ENCODE data around the gene CATSPER1. TPM values are rescaled to one million over a fixed set of nuclear protein-coding genes. Genes with fewer than 3 reads are reported as not detected.
"Not testable (repeated sequence)": the region's sequence is repeated elsewhere in the genome, so short reads cannot be mapped to it uniquely, and the experiment has no call there.

CATSPER1 gene
- total RNA-seq, 1 donor from 2014 or later: not detected

DNA sequence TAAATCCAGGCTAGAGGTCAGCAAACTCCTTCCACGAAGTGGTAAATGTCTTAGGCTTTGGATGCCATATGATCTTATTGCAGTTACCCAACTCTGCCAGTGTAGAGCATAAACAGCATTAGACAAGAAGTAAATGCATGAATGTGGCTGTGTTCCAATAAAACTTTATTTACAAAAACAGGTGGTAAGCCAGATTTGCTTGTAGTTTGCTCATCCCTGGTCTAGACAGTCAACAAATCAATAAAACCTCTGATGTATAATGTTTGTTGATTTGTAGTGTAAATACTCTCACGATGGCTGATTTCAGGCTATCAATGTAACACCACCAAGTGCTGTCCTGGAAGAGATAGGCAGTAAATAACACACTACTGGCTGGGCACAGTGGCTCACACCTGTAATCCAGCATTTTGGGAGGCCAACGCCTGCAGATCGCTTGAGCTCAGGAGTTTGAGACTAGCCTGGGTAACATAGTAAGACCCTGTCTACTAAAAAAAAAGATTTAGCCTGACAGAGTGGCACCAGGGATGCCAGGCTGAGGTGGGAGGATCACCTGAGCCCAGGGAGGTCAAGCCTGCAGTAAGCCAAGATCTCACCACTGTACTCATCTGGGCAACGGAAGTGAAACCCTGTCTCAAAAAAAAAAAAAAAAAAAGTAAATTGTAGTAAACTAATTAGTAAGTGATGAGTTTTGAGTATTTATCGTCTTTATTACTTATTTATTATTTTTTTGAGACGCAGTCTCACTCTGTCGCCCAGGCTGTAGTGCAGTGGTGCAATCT lies 6.9 kb upstream of the CATSPER1 start:
- no peak for ATAC-seq
- DNase-seq (ENCODE audit: low spot score): no peak
- intact Hi-C loops (cut with DNase I): no loop called here

DNA sequence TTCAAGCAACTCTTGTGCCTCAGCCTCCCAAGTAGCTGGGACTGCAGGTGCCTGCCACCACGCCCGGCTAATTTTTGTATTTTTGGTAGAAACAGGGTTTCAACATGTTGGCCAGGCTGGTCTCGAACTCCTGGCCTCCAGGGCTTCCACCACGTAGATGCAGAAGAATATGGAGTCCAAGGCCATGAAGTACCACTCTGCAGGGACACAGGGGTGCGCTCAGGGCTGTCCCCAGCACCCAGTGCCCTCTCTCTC lies 3.2 kb downstream of the CATSPER1 start:
- ATAC-seq; DNase-seq (ENCODE audit: low spot score); intact Hi-C loops (cut with DNase I): not testable (repeated sequence)

DNA sequence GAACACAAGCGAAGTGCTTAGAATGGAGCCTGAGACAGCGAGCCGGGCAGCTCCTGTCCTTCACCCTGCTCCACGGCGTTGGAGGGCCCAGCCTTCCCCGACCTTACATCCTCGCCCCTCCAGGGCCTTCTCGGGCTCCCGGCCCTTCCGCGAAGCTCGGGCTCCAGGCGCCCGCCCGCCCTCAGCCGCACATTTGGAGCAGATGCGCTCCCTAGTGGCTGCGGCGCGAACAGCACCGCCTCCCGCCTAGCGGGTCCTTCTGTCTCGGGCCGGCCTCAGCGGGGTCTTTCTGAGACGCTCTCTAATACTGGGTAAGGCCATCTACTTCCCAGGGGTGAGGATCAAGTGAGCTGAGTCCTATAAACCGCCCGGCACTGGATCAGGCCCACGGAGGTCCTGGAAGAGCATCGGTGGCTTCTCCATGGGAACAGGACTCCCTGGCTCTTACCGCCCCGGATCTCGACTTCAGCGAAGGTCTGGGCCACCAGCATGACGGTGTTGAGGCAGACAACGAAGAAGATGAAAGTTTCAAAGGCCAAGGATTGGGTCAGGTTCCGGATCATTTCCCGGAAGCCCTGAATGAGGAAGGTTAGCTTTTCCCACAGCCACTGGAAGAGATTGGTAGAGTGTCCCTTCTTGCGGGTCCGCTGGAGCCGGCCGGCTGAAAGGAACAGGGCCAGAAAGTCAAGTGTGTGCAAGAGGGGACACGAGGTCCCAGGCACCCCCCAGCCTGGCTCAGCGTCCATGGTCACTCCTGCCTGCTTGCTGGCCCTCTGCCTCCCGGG lies 3.7 kb downstream of the CATSPER1 start:
- ATAC-seq (peak; percentile 84), DNase-seq (ENCODE audit: low spot score) (peak; percentile 84)

DNA sequence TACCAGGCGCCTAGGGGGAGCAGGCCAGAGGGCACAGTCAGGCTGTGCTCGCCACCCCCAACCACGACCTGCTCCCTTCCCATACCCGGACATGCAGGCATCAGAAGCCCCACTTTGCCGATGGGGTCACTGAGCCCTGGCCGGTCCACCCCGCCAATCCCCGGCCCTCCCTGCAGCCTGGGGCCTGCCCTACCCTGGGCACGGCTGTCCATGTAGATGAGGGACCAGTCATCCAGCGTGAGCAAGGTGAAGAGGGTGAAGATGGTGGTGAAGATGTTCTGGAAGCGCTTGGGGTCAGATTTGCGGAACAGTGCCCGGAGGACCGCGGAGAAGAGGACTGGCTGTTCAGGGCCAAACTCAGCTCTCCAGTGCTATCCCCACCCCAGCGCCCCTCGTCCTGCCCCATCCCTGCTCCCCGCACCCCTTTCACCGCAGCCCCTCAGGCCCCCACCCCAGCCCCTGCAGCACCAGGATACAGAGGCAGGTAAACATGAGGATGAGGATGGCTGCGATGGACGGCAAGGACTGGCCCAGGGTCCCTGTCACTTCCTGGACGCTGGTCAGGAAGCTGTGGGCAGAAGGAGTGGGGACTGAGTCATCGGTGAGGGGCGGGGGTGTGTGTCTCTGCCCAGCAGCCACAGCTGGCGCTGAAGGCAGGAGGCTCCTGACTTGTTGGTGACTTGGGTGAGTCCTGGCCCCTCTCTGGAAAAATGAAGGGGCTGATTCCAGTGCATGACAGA lies 5.5 kb downstream of the CATSPER1 start:
- no peak for DNase-seq (ENCODE audit: low spot score)
- ATAC-seq: no peak
- intact Hi-C loops (cut with DNase I): no loop called here

More for the DNA sequence above, 3.7 kb downstream of the CATSPER1 start:
- intact Hi-C loops (cut with DNase I): no loop called here

DNA sequence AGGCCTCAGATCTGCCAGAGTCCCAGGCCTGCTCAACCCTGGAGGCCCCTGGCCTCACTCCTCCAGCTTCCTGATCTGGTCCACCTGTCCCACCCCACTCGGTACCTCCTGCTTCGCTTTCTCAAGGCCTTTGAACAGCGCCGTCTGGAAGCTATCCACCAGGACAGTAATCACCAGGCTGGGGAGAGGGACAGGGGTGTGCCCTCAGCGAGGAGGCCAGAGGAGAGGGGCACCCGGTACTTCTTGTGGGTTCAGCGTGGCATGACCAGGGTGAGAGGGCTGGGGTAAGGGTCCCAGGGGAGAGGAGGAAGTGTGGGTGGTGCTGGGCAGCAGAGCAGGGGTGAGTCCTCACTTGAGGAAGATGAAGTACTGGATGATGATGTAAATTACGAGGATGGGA lies 6.1 kb downstream of the CATSPER1 start:
- DNase-seq (ENCODE audit: low spot score) (no peak), ATAC-seq (no peak)
- intact Hi-C loops (cut with DNase I): no loop called here

DNA sequence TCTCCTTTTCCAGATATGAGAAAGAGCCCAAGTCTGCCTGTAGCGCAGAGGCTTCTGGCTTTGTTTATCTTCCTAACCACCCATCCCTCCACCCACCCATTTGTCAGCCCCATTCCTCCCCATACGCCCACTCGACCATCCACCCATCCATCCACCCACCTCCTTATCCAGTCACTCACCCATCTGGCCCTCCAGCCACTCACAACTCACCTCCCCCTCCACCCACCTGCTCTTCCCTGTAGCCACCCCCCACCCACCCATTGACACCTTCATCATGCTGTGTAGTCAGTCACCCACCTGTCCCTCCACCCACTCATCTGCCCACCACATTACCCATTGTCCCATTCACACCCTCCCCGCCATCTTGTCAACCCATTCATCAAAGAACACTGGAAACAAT lies 9.0 kb downstream of the CATSPER1 start:
- intact Hi-C loops (cut with DNase I): no loop called here
- DNase-seq (ENCODE audit: low spot score) (no peak), ATAC-seq (no peak)

DNA sequence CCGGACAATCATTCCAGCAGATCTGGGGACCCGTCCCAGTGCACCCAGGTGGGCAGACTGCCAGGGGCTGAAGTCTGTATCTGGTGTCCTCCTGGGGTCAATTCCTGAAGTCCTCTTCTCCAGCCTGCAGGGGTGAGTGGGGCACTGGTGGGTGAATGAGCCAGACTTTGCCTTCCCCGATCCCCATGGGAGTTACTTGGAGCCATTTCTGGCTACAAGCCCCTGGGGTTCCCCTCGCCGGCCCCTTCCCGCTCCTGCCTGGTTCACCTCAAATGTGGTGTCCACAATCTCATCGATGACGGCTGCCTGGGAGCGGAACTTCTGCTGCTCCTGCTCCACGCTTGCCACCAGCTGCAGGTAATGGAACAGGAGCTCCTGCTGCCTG lies 9.5 kb downstream of the CATSPER1 start:
- intact Hi-C loops (cut with DNase I): no loop called here
- DNase-seq (ENCODE audit: low spot score): no peak
- ATAC-seq: no peak

DNA sequence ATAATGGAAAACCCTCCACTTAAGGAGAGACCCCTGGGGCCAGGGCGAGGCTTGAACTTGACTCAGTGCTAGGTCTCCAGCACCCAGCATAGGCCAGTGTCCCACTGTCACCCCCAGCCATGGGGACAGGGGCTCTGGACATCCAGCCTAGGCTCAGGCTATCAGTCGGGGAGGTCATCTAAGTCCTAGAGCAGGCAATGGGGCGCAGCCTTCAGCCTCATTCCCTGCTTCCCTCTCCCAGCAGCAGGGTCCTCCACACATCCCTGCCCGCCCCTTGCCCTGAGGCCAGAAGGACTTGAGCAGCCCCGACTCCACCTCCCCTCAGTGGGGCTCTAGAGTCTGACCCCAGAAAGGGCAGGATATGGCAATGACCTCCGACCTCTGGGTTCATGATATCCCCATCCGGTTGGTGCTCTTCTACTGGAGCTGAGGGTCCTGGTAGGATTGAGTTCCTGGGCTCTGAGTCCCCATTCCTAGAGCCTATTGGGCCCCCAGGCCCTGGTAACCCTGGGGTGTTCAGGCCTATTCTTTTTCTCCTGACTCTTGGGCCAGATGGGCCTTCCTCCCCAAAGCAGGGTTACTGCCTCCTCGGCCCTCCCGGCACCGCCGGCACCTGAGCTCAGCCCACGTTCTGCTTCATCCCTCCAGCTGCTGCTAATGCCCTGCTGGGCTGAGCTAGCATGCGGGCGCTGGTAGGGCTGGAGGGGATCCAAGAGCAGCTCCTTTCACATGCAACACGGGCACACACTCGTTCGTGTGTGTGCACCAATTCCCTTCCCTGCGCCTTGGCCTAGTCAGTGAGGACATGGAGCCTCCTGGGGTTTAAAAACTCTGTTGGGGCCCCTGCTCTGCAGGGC lies 10.1 kb downstream of the CATSPER1 start:
- ATAC-seq: no peak
- DNase-seq (ENCODE audit: low spot score): no peak
- intact Hi-C loops (cut with DNase I): no loop called here

DNA sequence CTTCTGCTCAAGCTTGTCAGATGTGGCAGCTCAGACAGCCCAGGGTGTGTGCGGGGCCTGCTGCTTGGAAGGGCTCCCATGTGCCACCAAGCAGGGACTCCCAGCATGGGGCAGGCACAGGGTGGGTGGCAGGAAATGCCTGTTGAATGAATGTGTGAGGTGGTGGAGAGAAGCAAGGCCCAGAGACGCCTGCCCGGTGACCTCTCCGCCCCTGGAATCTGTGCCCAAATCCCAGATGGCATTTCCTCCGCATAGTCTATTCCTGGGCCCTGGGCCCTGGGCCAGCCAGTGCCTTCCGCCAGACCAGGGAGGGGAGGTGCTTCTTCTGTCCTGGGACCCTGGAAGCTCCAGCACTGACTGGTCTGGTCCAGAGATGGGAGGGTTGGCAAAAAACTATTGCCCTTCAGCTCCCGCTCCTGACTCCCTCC lies 10.8 kb downstream of the CATSPER1 start:
- DNase-seq (ENCODE audit: low spot score) (no peak), ATAC-seq (no peak)
- intact Hi-C loops (cut with DNase I): no loop called here

DNA sequence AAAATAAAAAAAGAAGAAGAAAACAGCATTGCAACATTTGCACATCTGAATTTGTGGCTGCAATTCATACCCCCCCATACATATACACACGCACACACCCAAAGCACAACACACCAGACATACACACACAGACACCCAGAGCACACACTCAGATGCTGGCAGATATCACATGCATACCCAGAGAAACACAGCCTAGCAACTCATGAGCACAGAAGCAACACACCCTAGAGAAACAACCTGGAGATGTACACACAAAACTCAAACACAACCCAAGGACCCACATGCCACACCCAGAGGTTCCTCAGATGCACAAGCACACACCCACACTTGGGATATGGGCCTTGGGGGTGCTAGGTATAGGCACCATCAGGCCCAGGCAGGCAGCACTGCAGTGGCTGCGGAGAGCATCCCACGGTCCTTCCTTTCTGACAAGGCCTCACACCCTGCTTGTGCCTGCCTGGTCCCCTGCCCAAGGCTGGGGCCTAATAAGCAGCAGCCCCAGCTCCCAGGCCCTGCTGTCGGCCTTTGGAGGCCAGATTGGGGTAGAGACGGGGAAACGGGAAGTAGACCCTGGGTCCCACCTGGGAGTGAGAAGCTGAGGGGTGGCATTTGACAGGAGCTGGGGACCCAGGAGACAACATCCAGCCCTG lies 11.3 kb downstream of the CATSPER1 start:
- DNase-seq (ENCODE audit: low spot score) (no peak), ATAC-seq (no peak)
- intact Hi-C loops (cut with DNase I): no loop called here

DNA sequence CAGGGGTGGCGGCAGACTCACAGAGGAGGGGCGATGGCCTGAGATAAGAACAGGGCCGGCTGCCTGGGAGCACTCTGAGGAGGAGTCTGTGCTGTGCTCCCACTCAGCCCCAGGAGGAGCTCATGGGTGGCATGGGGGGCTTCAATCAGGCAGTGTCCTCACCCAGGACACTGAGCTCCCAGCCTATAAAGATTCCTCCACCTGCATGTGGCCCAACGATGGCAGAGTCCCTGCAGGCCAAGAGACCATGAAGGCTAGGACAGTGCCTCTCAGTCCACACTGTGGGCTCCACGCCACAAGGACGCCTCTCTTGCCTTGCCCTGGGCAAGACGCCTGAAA lies 12.5 kb downstream of the CATSPER1 start:
- intact Hi-C loops (cut with DNase I): no loop called here
- DNase-seq (ENCODE audit: low spot score) (no peak), ATAC-seq (no peak)

DNA sequence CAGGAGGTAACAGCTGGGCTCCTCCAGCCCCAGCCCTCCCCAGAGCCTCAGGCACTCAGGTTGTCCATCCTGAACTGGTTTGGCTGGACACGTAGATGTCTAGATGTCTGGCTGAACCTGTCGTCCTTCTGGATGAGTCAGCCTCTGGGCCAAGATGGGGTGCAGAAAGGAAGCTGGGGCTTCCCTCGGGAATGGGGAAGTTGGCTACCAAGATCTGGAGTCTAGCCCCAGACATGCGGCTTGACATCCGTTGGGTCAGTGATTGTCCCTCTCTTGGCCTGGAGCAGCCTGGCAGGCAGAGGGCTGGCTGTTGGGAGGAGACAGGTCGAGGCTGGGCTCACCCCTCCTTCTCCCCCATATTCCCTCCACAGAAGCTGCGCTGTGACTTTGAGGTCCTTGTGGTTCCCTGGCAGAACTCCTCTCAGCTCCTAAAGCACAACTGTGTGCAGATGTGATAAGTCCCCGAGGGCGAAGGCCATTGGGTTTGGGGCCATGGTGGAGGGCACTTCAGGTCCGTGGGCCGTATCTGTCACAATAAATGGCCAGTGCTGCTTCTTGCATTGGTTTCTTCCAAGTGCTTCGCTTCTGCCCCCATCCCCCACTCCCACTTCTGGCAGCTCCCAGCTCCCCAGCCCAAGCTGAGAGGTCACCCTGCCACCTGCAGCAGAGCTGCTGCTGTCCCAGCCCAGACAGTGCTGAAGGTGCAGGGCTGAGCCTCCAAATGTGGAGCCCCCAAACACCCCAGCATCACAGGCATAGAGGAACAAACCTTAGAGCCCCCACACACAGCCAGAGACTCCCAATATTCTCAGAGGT lies 13.1 kb downstream of the CATSPER1 start:
- no peak for DNase-seq (ENCODE audit: low spot score)
- ATAC-seq: no peak
- intact Hi-C loops (cut with DNase I): no loop called here

DNA sequence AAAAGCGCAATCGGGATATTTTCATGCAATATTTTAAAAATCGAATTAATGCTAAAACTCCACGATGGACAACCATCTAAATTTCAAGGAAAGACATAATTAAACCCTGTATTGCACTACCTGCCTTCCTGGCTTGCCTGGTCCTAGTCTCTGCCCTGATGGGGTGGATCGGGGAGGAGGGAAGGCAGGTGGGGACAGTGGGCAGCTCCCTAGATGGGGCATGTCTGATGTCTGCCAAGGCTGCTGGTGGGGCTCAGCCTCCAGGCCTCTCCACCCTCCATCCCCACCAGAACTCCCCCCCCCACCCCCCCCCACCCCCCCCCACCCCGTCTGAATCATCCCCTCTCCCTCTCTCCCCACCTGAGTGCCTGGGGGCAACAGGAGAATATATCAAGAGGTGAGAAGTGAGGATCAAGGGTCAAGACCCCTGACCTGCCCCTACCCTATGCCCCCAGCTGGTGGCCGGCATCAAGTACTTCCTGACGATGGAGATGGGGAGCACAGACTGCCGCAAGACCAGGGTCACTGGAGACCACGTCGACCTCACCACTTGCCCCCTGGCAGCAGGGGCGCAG lies 13.8 kb downstream of the CATSPER1 start:
- DNase-seq (ENCODE audit: low spot score): no peak
- ATAC-seq: no peak
- intact Hi-C loops (cut with DNase I): no loop called here

DNA sequence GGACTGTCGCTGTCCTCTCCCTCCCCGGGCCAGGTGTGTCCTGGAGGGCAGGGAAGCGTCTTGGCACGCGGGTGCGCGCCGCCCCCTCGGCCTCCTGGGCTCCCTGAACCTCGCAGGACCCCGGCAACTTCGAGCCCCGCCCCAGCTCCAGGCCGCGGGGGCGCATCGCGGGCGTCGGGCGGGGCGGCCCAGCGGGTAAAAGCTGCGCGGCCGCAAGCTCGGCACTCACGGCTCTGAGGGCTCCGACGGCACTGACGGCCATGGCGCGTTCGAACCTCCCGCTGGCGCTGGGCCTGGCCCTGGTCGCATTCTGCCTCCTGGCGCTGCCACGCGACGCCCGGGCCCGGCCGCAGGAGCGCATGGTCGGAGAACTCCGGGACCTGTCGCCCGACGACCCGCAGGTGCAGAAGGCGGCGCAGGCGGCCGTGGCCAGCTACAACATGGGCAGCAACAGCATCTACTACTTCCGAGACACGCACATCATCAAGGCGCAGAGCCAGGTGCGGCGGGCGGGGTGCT lies 14.4 kb downstream of the CATSPER1 start, which contains the start of gene CST6:
TSS of gene CST6 (plus strand) at position 224 of the 519 bp plus-strand sequence. CDS start at position 261, 37 bp downstream.
- DNase-seq (ENCODE audit: low spot score) (no peak), ATAC-seq (no peak)
- intact Hi-C loops (cut with DNase I): no loop called here

DNA sequence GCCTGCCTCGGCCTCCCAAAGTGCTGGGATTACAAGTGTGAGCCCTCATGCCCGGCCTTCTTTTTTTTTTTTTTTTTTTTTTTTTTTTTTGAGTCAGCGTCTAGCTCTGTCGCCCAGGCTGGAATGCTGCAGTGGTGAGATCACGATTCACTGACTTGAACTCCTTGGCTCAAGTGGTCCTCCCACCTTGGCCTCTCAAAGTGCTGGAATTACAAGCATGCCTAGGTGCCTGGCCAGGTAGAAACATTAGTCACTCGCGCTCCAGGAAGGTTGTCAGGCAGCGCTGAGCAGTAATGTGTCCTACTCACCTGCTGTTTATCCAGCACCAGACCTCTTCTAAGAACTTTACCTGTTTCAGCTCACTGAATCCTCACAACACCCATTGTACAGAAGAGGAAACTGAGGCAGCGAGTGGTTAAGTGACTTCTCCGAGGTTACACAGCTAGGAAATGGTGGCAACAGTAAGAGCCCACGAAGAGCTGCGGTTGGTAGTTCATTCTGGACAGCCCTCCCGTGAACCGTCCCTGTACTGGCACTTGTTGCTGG lies 15.0 kb downstream of the CATSPER1 start:
- DNase-seq (ENCODE audit: low spot score) (no peak), ATAC-seq (no peak)
- intact Hi-C loops (cut with DNase I): no loop called here

DNA sequence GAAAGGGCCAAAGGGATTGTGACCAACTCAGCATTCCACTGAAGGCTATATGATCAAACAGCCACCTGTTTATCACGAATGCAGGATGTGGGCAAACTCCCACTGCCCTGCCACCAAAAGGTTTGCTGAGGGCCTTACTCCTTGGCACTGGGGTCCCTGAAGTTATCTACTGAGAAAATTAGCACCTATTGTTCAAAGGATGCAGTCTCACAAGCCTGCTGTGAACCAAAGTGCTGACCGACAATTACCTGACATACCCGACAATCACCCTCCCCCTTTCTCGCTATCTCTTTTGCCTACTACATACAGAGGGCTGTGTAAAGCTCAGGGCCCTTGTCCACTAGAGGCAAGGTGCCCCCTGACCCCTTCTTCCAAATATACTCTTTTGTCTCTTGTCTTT lies 16.2 kb downstream of the CATSPER1 start:
- DNase-seq (ENCODE audit: low spot score); intact Hi-C loops (cut with DNase I); ATAC-seq: not testable (repeated sequence)

DNA sequence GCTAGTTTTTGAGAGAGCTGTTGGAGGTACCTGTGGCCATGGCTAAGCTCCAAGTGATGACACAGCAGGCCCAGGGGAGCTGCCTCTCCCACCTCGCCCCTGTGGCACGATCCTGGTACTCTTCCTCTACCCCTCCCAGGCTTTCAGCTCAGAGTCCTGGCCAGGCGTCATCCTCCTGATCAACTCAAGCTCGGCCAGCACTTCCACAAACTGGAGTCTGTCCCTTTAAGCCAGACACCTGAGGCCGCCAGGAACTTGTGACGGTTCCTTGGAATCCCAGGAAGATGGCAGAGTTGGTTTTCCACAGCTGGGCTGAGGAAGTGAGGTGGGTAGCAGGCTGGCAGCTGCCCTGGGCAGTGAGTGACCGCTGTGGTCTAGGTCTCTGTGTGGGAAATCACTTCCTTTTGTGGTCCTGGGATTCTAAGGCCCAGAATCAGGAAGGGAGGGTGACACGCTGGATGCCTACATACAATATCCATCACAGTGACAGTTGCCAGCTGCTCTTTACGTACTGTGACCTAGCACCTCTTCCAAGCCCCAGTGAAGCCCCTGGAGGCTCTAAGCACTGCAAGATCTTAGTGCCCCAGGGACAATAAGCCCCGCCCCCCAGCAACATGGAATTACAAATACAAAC lies 17.7 kb downstream of the CATSPER1 start:
- ATAC-seq: no peak

More for the DNA sequence above, 17.7 kb downstream of the CATSPER1 start:
- intact Hi-C loops (cut with DNase I): no loop called here
- DNase-seq (ENCODE audit: low spot score): no peak
